Spleen (tissue), 11 donors: Measurements from ENCODE around the gene ACAN. TPM values are rescaled to one million over a fixed set of nuclear protein-coding genes. Genes with fewer than 3 reads are reported as not detected.

ENCODE experiments used
- DNase-seq: peaks from one replicate; pipeline ENCODE4 v3.0.0-alpha.2; 2020
- H3K27ac ChIP-seq, 8 donors: fragments of 200-600 bp; sonication (generic) in 7 of 8; 1 replicate in 4 of 8; 2 replicates in 4 of 8; pipeline versions ENCODE4 v1.5.0 to v1.8.0; 2016 to 2021; ENCODE audit warnings: inconsistent platforms in 4 of 8, mild to moderate bottlenecking in 4 of 8, moderate library complexity in 1 of 8
- H3K27me3 ChIP-seq, 7 donors: fragments of 200-600 bp; sonication (generic) in 6 of 7; replicated peaks in 1 of 7; 1 replicate in 4 of 7; 2 replicates in 3 of 7; pipeline versions ENCODE4 v1.5.0 to v1.8.0; 2016 to 2021; ENCODE audit warnings: inconsistent platforms in 3 of 7, mild to moderate bottlenecking in 1 of 7
- H3K36me3 ChIP-seq, 6 donors: fragments of 200-600 bp; sonication (generic) in 5 of 6; 1 replicate in 4 of 6; 2 replicates in 2 of 6; pipeline versions ENCODE4 v1.5.0 to v1.8.0; 2016 to 2021; ENCODE audit warnings: inconsistent platforms in 2 of 6
- H3K4me1 ChIP-seq, 6 donors: fragments of 200-600 bp; sonication (generic) in 5 of 6; 1 replicate in 3 of 6; 2 replicates in 3 of 6; pipeline versions ENCODE4 v1.5.0 to v1.8.0; 2016 to 2021; ENCODE audit warnings: inconsistent platforms in 3 of 6
- H3K4me3 ChIP-seq, 8 donors: fragments of 200-600 bp; sonication (generic) in 7 of 8; 1 replicate in 4 of 8; 2 replicates in 4 of 8; pipeline versions ENCODE4 v1.5.0 to v1.8.0; 2016 to 2021; ENCODE audit warnings: inconsistent platforms in 4 of 8, mild to moderate bottlenecking in 4 of 8, moderate library complexity in 2 of 8
- H3K9me3 ChIP-seq, 8 donors: fragments of 200-600 bp; sonication (generic) in 7 of 8; 1 replicate in 4 of 8; 2 replicates in 4 of 8; pipeline versions ENCODE4 v1.5.0 to v1.8.0; 2016 to 2021; ENCODE audit warnings: inconsistent platforms in 4 of 8
- POLR2A ChIP-seq, 3 donors: fragments of 450-650 bp; IDR thresholded peaks; one replicate each; pipeline ENCODE4 v1.5.1; 2017; ENCODE audit warnings: antibody characterized with exemption in 3 of 3, mild to moderate bottlenecking in 1 of 3
- POLR2AphosphoS5 ChIP-seq, 3 donors: sonication (generic); formaldehyde crosslinking; IDR thresholded peaks; one replicate each; pipeline ENCODE4 v1.5.1; 2017; ENCODE audit warnings: antibody characterized with exemption in 3 of 3
- WGBS, 5 donors: extraction: QIAGEN DNeasy Blood & Tissue Kit in 3 of 5; methylation state at CpG; one replicate each; pipeline versions ENCODE4 v1.1.5 to v1.1.7; 2013 to 2018; 5-methylcytosine and 5-hydroxymethylcytosine counted together
- intact Hi-C: fragments of 100-400 bp; cut with DNase I; formaldehyde crosslinking; loops from one replicate; pipeline ENCODE4 v1.15.0; 2023; ENCODE audit warnings: low total_unique reads
- polyA plus RNA-seq, 3 donors: library from polyadenylated mRNA; stranded (reverse); fragments of 200-250 nt; gene quantifications; one replicate each; pipeline ENCODE4 v1.2.1, GENCODE V29; 2013
- total RNA-seq, 7 donors: library from RNA; depleted of rRNA in 3 of 7; stranded (reverse); fragments of >200 nt in 3 of 7; fragmentation: NEBNext Ultra II Directional in 4 of 7; extraction: Animal tissue kit (Norgen Biotek cat#: 25700) in 4 of 7; gene quantifications; one replicate each; pipeline versions ENCODE4 v1.1.0 to v1.2.1, GENCODE V29; 2016 to 2021
- TF ChIP-seq, protein P1 (sequence below), 11 experiments: fragments of 200-600 bp in 7 of 11; fragments of 450-650 bp in 4 of 11; sonication (generic) in 4 of 11; IDR thresholded peaks in 8 of 11; conservative IDR thresholded peaks in 3 of 11; 1 replicate in 7 of 11; 2 replicates in 4 of 11; pipeline versions ENCODE4 v1.4.0 to v1.8.0; 2016 to 2021; ENCODE audit warnings: antibody characterized with exemption in 11 of 11, inconsistent platforms in 4 of 11, mild to moderate bottlenecking in 1 of 11
- donor health status: healthy with polysubstance abuse.
- donor health status: DM: no; HTN: no; CAD: no; lungs with moderate emphysema.
- donor health status: DM: no; HTN: no; CAD: no.
- donor health status: Bipolar disorder and iron deficiency.
- donor health status: healthy.
- donor health status: DM: no; HTN: no; CAD: no.
- donor health status: DM: yes; HTN: yes; CAD: no.

The ACAN gene
- total and polyA plus RNA-seq, 10 donors, result 0.09 to 2.1 (median 0.87) TPM

DNA sequence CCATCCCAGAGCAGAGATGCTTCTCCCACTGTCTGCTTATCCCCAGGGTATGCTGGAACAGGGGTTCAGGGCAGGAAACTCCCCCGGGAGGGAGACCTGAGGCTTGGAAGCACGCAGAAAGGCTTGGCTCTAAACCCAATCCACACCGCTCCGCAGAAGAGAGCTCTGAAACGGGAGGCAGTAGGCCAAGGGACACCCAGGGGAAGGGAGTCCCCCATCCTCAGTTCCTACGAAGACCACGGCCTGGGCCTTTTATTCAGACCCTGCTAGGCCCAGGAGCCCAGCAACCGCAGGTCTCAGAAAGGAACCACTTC, 93.9 kb downstream of the ACAN start:
- H3K36me3 ChIP-seq, result peaks cover 0 to 25% (median 0%) of the 10 kb centered on the region in 6 donors
- DNase-seq, result no peak
- peaks cover 0 to 26% (median 16%) of the 10 kb centered on the region in 7 donors for H3K27me3 ChIP-seq
- no peaks in the 10 kb centered on the region for H3K9me3 ChIP-seq
- H3K4me1 ChIP-seq, result peaks cover 12 to 45% (median 33%) of the 10 kb centered on the region in 6 donors
- H3K27ac ChIP-seq, result peak overlapping the region in 2 of 8 donors; percentile 3 to 21
- no peak for TF ChIP-seq POLR2AphosphoS5 (IDR thresholded peaks at IDR 0.05)
- no peak for TF ChIP-seq POLR2A (IDR thresholded peaks at IDR 0.05)
- TF ChIP-seq, protein P1, sequence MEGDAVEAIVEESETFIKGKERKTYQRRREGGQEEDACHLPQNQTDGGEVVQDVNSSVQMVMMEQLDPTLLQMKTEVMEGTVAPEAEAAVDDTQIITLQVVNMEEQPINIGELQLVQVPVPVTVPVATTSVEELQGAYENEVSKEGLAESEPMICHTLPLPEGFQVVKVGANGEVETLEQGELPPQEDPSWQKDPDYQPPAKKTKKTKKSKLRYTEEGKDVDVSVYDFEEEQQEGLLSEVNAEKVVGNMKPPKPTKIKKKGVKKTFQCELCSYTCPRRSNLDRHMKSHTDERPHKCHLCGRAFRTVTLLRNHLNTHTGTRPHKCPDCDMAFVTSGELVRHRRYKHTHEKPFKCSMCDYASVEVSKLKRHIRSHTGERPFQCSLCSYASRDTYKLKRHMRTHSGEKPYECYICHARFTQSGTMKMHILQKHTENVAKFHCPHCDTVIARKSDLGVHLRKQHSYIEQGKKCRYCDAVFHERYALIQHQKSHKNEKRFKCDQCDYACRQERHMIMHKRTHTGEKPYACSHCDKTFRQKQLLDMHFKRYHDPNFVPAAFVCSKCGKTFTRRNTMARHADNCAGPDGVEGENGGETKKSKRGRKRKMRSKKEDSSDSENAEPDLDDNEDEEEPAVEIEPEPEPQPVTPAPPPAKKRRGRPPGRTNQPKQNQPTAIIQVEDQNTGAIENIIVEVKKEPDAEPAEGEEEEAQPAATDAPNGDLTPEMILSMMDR (IDR thresholded peaks at IDR 0.05 in 8 of 11, conservative IDR thresholded peaks at IDR 0.05 in 3 of 11), result no peak
- 31 to 46% (median 37%) methylated on average over 8 of the region's 8 CpGs for WGBS, 5 donors
- intact Hi-C loops, result loop anchor here (5.0 kb wide), 1 partner anchor 275 kb away; the partner anchor contains the start of gene AEN
- no peak overlapping the region for H3K4me3 ChIP-seq

- DNase-seq, result peak; percentile 94
- intact Hi-C loops, result loop anchor here (5.0 kb wide), 1 partner anchor 275 kb away; the partner anchor contains the start of gene AEN
- Histone ChIP-seq H3K27me3 (peaks cover 0 to 26% (median 16%) of the 10 kb centered on the region in 7 donors), H3K4me3 (no peak overlapping the region), H3K27ac (peak overlapping the region in 2 of 8 donors; percentile 21 to 28), H3K36me3 (peaks cover 0 to 30% (median 0%) of the 10 kb centered on the region in 6 donors), H3K4me1 (peaks cover 12 to 45% (median 33%) of the 10 kb centered on the region in 6 donors), H3K9me3 (no peaks in the 10 kb centered on the region)
- TF ChIP-seq POLR2AphosphoS5 (IDR thresholded peaks at IDR 0.05), result peak in 2 of 3 donors; percentile 36 to 57
- no peak for TF ChIP-seq POLR2A (IDR thresholded peaks at IDR 0.05)
- TF ChIP-seq, protein P1 (IDR thresholded peaks at IDR 0.05 in 8 of 11, conservative IDR thresholded peaks at IDR 0.05 in 3 of 11), result peak in 9 of 11 experiments; percentile 31 to 72 (median 53)
- WGBS, 5 donors, result 42 to 48% (median 46%) methylated on average over 10 to 12 of the region's 12 CpGs
Observed at GRCh38 chr15:88897456-88898194, 94.4 kb downstream of the ACAN start.

DNA sequence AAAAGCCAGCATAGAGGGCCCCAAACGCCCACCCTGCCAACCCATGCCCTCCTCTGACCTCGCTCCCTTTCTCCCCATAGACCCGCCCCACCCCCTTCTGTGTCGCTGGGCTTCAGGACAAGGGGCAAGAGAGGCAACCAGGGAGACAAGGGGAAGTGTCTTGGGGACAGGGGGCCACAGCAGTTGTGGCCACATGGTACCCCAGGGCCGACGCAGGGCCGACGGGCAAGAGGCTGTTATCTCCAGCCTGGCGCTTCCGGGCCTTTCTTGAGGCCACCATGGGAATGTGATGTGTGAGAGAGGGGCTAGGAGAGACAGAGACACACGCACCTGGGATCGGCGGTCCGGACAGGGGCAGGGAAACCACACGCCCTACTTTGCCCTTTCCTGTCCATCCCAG, 95.5 kb downstream of the ACAN start:
- Histone ChIP-seq H3K27ac (no peak overlapping the region), H3K4me3 (no peak overlapping the region), H3K4me1 (peaks cover 12 to 44% (median 33%) of the 10 kb centered on the region in 6 donors), H3K36me3 (peaks cover 0 to 35% (median 0%) of the 10 kb centered on the region in 6 donors), H3K9me3 (no peaks in the 10 kb centered on the region), H3K27me3 (peaks cover 0 to 25% (median 16%) of the 10 kb centered on the region in 7 donors)
- no peak for DNase-seq
- no peak for TF ChIP-seq POLR2AphosphoS5 (IDR thresholded peaks at IDR 0.05)
- no peak for TF ChIP-seq POLR2A (IDR thresholded peaks at IDR 0.05)
- TF ChIP-seq, protein P1 (IDR thresholded peaks at IDR 0.05 in 8 of 11, conservative IDR thresholded peaks at IDR 0.05 in 3 of 11), result no peak
- 87 to 94% (median 89%) methylated on average over 15 of the region's 15 CpGs for WGBS, 5 donors
- intact Hi-C loops, result loop anchor here (5.0 kb wide), 1 partner anchor 276 kb away; the partner anchor contains the start of gene AEN

- H3K4me3 ChIP-seq, result no peak overlapping the region
Observed at GRCh38 chr15:88899251-88899650, 96.0 kb downstream of the ACAN start.

More at GRCh38 chr15:88899251-88899650, 96.0 kb downstream of the ACAN start:
- Histone ChIP-seq H3K9me3 (no peaks in the 10 kb centered on the region), H3K36me3 (peaks cover 0 to 35% (median 0%) of the 10 kb centered on the region in 6 donors), H3K27me3 (peaks cover 0 to 20% (median 14%) of the 10 kb centered on the region in 7 donors), H3K27ac (no peak overlapping the region), H3K4me1 (peaks cover 9 to 44% (median 30%) of the 10 kb centered on the region in 6 donors)
- 89 to 96% (median 93%) methylated on average over 9 of the region's 9 CpGs for WGBS, 5 donors
- DNase-seq, result no peak
- intact Hi-C loops, result loop anchor here (5.0 kb wide), 1 partner anchor 277 kb away; the partner anchor contains the start of gene AEN
- TF ChIP-seq, protein P1 (IDR thresholded peaks at IDR 0.05 in 8 of 11, conservative IDR thresholded peaks at IDR 0.05 in 3 of 11), result no peak
- no peak for TF ChIP-seq POLR2A (IDR thresholded peaks at IDR 0.05)
- no peak for TF ChIP-seq POLR2AphosphoS5 (IDR thresholded peaks at IDR 0.05)
